Epithelial cell of esophagus (primary cell): ENCODE results near the gene COA3.

ENCODE experiments used
- DNase-seq: peaks from one replicate; pipeline ENCODE4 v3.0.0; 2010; ENCODE audit warnings: low read depth
- H3K4me3 ChIP-seq: 2 replicates; pipeline ENCODE4 v1.5.1; 2011; ENCODE audit warnings: mild to moderate bottlenecking, low read length, control low read depth
- TF ChIP-seq, protein P1 (sequence below): IDR thresholded peaks from 2 replicates; pipeline ENCODE4 v1.5.1; 2011; ENCODE audit warnings: low read depth, mild to moderate bottlenecking, low read length, control low read depth, inconsistent platforms; ENCODE audit not compliant: insufficient read depth; ENCODE audit errors: missing control alignments

The COA3 gene

DNA sequence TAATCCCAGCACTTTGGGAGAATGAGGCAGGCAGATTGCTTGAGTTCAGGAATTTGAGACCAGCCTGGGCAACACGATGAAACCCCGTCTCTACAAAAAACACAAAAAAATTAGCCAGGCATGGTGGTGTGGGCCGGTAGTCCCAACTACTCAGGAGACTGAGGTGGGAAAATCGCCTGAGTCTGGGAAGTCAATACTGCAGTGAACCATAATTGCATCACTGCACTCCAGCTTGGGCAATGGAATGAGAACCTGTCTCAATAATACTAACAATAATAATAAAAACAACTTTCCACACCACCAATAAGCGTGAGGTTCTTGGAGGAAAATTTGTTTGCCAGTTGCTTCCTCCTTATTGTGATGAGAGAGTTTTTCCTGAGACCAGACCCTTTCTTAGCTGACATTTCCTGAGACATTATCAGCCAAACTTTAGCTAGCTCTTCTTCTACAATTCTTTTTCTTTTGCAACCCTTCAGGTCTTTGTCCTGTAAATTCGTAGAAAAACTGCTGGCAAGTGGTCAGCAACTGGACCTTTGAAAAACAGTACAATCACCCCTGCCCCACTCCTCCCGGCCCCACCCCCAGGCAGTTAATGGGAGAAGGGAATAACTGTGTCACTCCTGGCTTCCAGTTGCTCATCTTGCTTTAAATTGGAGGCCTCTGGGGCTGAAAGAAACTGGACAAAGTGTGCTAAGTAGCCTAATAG is 50.1 kb downstream of the COA3 start:
- no peak for DNase-seq
- H3K4me3 ChIP-seq: no peak overlapping the region
- TF ChIP-seq, protein P1, sequence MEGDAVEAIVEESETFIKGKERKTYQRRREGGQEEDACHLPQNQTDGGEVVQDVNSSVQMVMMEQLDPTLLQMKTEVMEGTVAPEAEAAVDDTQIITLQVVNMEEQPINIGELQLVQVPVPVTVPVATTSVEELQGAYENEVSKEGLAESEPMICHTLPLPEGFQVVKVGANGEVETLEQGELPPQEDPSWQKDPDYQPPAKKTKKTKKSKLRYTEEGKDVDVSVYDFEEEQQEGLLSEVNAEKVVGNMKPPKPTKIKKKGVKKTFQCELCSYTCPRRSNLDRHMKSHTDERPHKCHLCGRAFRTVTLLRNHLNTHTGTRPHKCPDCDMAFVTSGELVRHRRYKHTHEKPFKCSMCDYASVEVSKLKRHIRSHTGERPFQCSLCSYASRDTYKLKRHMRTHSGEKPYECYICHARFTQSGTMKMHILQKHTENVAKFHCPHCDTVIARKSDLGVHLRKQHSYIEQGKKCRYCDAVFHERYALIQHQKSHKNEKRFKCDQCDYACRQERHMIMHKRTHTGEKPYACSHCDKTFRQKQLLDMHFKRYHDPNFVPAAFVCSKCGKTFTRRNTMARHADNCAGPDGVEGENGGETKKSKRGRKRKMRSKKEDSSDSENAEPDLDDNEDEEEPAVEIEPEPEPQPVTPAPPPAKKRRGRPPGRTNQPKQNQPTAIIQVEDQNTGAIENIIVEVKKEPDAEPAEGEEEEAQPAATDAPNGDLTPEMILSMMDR: no peak
